Measurements from ENCODE around the gene CD247.

CD247 gene

GRCh38 chr1:167499664-167500101 is 18.6 kb downstream of the CD247 start:
- no peak for DNase-seq (ENCODE audit: low read depth, low spot score)
- H3K4me3 ChIP-seq (ENCODE audit: low read depth, low read length), result no peak overlapping the region
- in situ Hi-C loops (cut with HindIII; ENCODE audit: low sequenced_read_pairs), result no loop called here
- no peak for TF ChIP-seq CTCF (IDR thresholded peaks at IDR 0.05; ENCODE audit: low read depth, low read length)

GRCh38 chr1:167499106-167499505 is 19.2 kb downstream of the CD247 start:
- in situ Hi-C loops (cut with HindIII; ENCODE audit: low sequenced_read_pairs), result no loop called here
- no peak overlapping the region for H3K4me3 ChIP-seq (ENCODE audit: low read depth, low read length)
- TF ChIP-seq CTCF (IDR thresholded peaks at IDR 0.05; ENCODE audit: low read depth, low read length), result no peak
- no peak for DNase-seq (ENCODE audit: low read depth, low spot score)

GRCh38 chr1:167496797-167497619 is 21.3 kb downstream of the CD247 start:
- DNase-seq (ENCODE audit: low read depth, low spot score), result no peak
- in situ Hi-C loops (cut with HindIII; ENCODE audit: low sequenced_read_pairs), result no loop called here
- TF ChIP-seq CTCF (IDR thresholded peaks at IDR 0.05; ENCODE audit: low read depth, low read length), result no peak
- H3K4me3 ChIP-seq (ENCODE audit: low read depth, low read length), result no peak overlapping the region

- TF ChIP-seq CTCF (IDR thresholded peaks at IDR 0.05; ENCODE audit: low read depth, low read length), result no peak
- DNase-seq (ENCODE audit: low read depth, low spot score), result no peak
- in situ Hi-C loops (cut with HindIII; ENCODE audit: low sequenced_read_pairs), result no loop called here
- no peak overlapping the region for H3K4me3 ChIP-seq (ENCODE audit: low read depth, low read length)
Observed at GRCh38 chr1:167493372-167493771, 25.0 kb downstream of the CD247 start.

- DNase-seq (ENCODE audit: low read depth, low spot score), result no peak
- no peak overlapping the region for H3K4me3 ChIP-seq (ENCODE audit: low read depth, low read length)
- in situ Hi-C loops (cut with HindIII; ENCODE audit: low sequenced_read_pairs), result no loop called here
- TF ChIP-seq CTCF (IDR thresholded peaks at IDR 0.05; ENCODE audit: low read depth, low read length), result no peak
Observed at GRCh38 chr1:167492481-167492910, 25.8 kb downstream of the CD247 start.

GRCh38 chr1:167491586-167492461 is 26.5 kb downstream of the CD247 start:
- no peak for DNase-seq (ENCODE audit: low read depth, low spot score)
- no peak for TF ChIP-seq CTCF (IDR thresholded peaks at IDR 0.05; ENCODE audit: low read depth, low read length)
- in situ Hi-C loops (cut with HindIII; ENCODE audit: low sequenced_read_pairs), result no loop called here
- no peak overlapping the region for H3K4me3 ChIP-seq (ENCODE audit: low read depth, low read length)

Data from astrocyte of the spinal cord (primary cell).